ENCODE results near the gene BCL7A.

Gene BCL7A

DNA sequence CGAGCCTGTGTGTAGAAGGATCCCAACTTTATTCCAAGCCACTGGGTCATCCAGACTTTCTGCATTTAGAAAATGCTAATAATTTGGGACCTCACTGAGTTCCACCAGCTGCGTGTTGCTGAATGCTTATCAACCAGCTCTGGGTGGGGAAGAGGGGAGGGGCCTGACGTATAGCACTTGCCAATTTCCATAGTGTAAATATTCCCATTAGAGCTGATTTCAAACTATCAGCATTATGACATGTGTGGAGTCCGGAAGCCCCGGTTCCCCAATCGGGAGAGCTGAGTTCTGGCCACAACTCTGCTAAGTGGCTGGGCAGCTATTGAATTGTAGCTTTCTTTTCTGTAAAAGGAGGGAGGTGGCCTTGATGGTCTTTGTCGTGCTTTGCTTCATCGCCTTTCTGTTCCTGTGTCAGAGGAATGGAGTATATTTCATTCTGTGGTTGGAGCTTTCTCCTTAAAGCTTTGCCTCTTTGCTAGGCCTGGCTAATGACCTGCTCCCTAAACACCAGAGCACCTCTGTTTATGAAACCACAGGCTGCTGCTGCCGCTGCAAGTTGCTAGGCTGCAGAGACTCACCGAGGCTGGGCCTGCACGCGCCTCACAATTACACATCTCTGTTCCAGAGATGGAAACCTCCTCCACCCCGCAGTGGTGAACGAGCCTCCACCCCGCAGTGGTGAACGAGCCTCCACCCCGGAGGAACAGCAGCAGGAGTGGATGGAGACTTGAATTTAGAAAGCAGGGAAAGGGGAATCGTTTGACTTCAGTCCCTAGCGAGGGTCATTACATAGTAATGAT lies 7.7 kb upstream of the BCL7A start (continued):
- TF ChIP-seq, protein P1, sequence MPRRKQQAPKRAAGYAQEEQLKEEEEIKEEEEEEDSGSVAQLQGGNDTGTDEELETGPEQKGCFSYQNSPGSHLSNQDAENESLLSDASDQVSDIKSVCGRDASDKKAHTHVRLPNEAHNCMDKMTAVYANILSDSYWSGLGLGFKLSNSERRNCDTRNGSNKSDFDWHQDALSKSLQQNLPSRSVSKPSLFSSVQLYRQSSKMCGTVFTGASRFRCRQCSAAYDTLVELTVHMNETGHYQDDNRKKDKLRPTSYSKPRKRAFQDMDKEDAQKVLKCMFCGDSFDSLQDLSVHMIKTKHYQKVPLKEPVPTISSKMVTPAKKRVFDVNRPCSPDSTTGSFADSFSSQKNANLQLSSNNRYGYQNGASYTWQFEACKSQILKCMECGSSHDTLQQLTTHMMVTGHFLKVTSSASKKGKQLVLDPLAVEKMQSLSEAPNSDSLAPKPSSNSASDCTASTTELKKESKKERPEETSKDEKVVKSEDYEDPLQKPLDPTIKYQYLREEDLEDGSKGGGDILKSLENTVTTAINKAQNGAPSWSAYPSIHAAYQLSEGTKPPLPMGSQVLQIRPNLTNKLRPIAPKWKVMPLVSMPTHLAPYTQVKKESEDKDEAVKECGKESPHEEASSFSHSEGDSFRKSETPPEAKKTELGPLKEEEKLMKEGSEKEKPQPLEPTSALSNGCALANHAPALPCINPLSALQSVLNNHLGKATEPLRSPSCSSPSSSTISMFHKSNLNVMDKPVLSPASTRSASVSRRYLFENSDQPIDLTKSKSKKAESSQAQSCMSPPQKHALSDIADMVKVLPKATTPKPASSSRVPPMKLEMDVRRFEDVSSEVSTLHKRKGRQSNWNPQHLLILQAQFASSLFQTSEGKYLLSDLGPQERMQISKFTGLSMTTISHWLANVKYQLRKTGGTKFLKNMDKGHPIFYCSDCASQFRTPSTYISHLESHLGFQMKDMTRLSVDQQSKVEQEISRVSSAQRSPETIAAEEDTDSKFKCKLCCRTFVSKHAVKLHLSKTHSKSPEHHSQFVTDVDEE (CRISPR knock-in tag; IDR thresholded peaks at IDR 0.05), result no peak
- no peak for TF ChIP-seq ISL1 (CRISPR knock-in tag; IDR thresholded peaks at IDR 0.05)
- no peak for TF ChIP-seq ESRRG (CRISPR knock-in tag; IDR thresholded peaks at IDR 0.05)
- no peak for TF ChIP-seq ZFP3 (CRISPR knock-in tag; IDR thresholded peaks at IDR 0.05)
- no peak for TF ChIP-seq PPARA (CRISPR knock-in tag; IDR thresholded peaks at IDR 0.05; ENCODE audit: borderline replicate concordance)
- no peak for TF ChIP-seq ARNTL (CRISPR knock-in tag; IDR thresholded peaks at IDR 0.05; ENCODE audit: borderline replicate concordance, low read depth)
- TF ChIP-seq ZFP30 (CRISPR knock-in tag; IDR thresholded peaks at IDR 0.05), result no peak
- no peak for TF ChIP-seq TOX (CRISPR knock-in tag; IDR thresholded peaks at IDR 0.05; ENCODE audit: borderline replicate concordance)

DNA sequence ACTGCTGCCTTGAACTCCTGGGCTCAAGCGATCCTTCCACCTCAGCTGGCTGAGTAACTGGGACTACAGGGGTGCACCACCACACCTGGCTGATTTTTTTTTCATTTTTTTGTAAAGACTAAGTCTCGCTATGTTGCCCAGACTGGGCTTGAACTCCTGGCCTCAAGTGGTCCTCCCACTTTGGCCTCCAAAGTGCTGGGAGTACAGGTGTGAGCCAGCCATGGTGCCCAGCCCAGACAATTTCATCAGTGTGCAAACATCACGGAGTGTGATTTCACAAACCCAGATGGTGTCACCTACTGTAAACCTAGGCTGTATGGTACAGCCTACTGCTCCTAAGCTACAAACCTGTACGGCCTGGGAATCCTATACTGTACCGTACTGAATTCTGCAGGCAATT lies 6.9 kb upstream of the BCL7A start:
- no peak for TF ChIP-seq ZNF70 (CRISPR knock-in tag; IDR thresholded peaks at IDR 0.05)
- TF ChIP-seq ISL1 (CRISPR knock-in tag; IDR thresholded peaks at IDR 0.05), result no peak
- no peak for TF ChIP-seq PPARA (CRISPR knock-in tag; IDR thresholded peaks at IDR 0.05; ENCODE audit: borderline replicate concordance)
- no peak for TF ChIP-seq ESRRG (CRISPR knock-in tag; IDR thresholded peaks at IDR 0.05)
- no peak for TF ChIP-seq ZFP30 (CRISPR knock-in tag; IDR thresholded peaks at IDR 0.05)
- TF ChIP-seq TCF4 (CRISPR knock-in tag; IDR thresholded peaks at IDR 0.05; ENCODE audit: borderline replicate concordance), result no peak
- no peak for TF ChIP-seq RARB (CRISPR knock-in tag; IDR thresholded peaks at IDR 0.05)
- TF ChIP-seq ZC3H10 (CRISPR knock-in tag; IDR thresholded peaks at IDR 0.05), result no peak
- TF ChIP-seq, protein P2, sequence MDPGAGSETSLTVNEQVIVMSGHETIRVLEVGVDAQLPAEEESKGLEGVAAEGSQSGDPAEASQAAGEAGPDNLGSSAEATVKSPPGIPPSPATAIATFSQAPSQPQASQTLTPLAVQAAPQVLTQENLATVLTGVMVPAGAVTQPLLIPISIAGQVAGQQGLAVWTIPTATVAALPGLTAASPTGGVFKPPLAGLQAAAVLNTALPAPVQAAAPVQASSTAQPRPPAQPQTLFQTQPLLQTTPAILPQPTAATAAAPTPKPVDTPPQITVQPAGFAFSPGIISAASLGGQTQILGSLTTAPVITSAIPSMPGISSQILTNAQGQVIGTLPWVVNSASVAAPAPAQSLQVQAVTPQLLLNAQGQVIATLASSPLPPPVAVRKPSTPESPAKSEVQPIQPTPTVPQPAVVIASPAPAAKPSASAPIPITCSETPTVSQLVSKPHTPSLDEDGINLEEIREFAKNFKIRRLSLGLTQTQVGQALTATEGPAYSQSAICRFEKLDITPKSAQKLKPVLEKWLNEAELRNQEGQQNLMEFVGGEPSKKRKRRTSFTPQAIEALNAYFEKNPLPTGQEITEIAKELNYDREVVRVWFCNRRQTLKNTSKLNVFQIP (CRISPR knock-in tag; IDR thresholded peaks at IDR 0.05; ENCODE audit: borderline replicate concordance, low read depth), result no peak
- TF ChIP-seq GLIS3 (CRISPR knock-in tag; IDR thresholded peaks at IDR 0.05), result no peak
- TF ChIP-seq, protein P1 (CRISPR knock-in tag; IDR thresholded peaks at IDR 0.05), result no peak
- TF ChIP-seq BACH2 (CRISPR knock-in tag; IDR thresholded peaks at IDR 0.05; ENCODE audit: borderline replicate concordance), result no peak
- no peak for TF ChIP-seq ZNF8 (CRISPR knock-in tag; IDR thresholded peaks at IDR 0.05)
- no peak for TF ChIP-seq OSR1 (CRISPR knock-in tag; IDR thresholded peaks at IDR 0.05)
- TF ChIP-seq, protein P3, sequence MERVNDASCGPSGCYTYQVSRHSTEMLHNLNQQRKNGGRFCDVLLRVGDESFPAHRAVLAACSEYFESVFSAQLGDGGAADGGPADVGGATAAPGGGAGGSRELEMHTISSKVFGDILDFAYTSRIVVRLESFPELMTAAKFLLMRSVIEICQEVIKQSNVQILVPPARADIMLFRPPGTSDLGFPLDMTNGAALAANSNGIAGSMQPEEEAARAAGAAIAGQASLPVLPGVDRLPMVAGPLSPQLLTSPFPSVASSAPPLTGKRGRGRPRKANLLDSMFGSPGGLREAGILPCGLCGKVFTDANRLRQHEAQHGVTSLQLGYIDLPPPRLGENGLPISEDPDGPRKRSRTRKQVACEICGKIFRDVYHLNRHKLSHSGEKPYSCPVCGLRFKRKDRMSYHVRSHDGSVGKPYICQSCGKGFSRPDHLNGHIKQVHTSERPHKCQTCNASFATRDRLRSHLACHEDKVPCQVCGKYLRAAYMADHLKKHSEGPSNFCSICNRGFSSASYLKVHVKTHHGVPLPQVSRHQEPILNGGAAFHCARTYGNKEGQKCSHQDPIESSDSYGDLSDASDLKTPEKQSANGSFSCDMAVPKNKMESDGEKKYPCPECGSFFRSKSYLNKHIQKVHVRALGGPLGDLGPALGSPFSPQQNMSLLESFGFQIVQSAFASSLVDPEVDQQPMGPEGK (CRISPR knock-in tag; IDR thresholded peaks at IDR 0.05; ENCODE audit: borderline replicate concordance), result no peak
- no peak for TF ChIP-seq CSDC2 (CRISPR knock-in tag; IDR thresholded peaks at IDR 0.05)
- TF ChIP-seq ZFP3 (CRISPR knock-in tag; IDR thresholded peaks at IDR 0.05), result no peak
- ATAC-seq, result no peak

DNA sequence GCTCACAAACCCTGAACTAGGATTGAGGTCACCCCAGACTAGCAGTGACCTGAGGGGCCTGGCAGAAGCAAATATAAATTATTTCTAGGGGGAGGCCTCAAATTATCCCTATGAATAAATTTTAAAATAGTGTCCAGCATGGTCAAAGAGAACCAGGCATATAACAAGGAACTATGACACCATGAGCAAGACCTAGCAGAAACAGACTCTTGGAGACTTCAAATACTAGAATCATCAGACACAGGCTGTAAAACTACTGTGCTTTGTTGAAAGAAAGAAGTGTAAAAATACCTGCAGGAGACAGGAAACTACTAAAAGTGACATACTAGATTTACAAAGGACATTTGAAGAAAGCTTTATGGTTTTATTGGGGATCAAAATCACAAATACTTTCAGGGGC lies 3.2 kb upstream of the BCL7A start:
- no peak for ATAC-seq
- no peak for TF ChIP-seq BACH2 (CRISPR knock-in tag; IDR thresholded peaks at IDR 0.05; ENCODE audit: borderline replicate concordance)
- TF ChIP-seq, protein P4, sequence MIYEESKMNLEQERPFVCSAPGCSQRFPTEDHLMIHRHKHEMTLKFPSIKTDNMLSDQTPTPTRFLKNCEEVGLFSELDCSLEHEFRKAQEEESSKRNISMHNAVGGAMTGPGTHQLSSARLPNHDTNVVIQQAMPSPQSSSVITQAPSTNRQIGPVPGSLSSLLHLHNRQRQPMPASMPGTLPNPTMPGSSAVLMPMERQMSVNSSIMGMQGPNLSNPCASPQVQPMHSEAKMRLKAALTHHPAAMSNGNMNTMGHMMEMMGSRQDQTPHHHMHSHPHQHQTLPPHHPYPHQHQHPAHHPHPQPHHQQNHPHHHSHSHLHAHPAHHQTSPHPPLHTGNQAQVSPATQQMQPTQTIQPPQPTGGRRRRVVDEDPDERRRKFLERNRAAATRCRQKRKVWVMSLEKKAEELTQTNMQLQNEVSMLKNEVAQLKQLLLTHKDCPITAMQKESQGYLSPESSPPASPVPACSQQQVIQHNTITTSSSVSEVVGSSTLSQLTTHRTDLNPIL (CRISPR knock-in tag; IDR thresholded peaks at IDR 0.05; ENCODE audit: low read depth), result no peak
- TF ChIP-seq TCF4 (CRISPR knock-in tag; IDR thresholded peaks at IDR 0.05; ENCODE audit: borderline replicate concordance), result no peak
- TF ChIP-seq ESRRG (CRISPR knock-in tag; IDR thresholded peaks at IDR 0.05), result no peak
- no peak for TF ChIP-seq SNAI2 (CRISPR knock-in tag; IDR thresholded peaks at IDR 0.05)
- TF ChIP-seq ZFP30 (CRISPR knock-in tag; IDR thresholded peaks at IDR 0.05), result no peak
- TF ChIP-seq, protein P3 (CRISPR knock-in tag; IDR thresholded peaks at IDR 0.05; ENCODE audit: borderline replicate concordance), result no peak
- no peak for TF ChIP-seq TOX (CRISPR knock-in tag; IDR thresholded peaks at IDR 0.05; ENCODE audit: borderline replicate concordance)
- TF ChIP-seq ISL1 (CRISPR knock-in tag; IDR thresholded peaks at IDR 0.05), result no peak
